ENCODE measurements around the gene LAIR2.

Gene LAIR2, protein sequence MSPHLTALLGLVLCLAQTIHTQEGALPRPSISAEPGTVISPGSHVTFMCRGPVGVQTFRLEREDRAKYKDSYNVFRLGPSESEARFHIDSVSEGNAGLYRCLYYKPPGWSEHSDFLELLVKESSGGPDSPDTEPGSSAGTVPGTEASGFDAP

DNA sequence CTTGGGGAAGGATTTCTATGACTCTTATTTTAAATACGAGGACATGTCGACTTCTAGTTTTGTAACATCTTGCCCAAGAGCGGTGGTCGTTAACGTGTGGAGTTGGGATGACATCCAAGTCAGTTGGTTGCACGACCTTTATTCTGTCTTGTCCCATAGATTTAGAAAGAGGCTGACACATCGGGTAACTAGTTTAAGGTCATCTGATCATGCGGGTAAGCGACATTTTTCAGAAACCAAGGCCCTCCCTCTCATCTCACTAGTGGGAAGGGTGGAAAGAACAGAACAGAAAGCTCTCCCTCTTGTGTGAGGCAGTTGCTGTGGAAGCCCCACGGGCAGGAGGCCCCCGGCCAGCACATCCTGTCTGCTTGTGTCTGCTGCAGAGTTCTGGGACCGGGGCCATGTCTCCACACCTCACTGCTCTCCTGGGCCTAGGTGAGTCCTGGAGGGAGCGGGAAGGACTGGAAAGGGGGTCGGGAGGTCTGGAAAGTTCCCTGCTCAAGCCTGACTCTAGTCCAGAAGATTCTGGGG is at the start of gene LAIR2:
Gene LAIR2, plus strand, starts transcription at position 314 of the 531 bp plus-strand sequence. Its CDS starts 88 bp downstream, at position 402.
- ATAC-seq (peak; percentile 66), DNase-seq (no peak)

DNA sequence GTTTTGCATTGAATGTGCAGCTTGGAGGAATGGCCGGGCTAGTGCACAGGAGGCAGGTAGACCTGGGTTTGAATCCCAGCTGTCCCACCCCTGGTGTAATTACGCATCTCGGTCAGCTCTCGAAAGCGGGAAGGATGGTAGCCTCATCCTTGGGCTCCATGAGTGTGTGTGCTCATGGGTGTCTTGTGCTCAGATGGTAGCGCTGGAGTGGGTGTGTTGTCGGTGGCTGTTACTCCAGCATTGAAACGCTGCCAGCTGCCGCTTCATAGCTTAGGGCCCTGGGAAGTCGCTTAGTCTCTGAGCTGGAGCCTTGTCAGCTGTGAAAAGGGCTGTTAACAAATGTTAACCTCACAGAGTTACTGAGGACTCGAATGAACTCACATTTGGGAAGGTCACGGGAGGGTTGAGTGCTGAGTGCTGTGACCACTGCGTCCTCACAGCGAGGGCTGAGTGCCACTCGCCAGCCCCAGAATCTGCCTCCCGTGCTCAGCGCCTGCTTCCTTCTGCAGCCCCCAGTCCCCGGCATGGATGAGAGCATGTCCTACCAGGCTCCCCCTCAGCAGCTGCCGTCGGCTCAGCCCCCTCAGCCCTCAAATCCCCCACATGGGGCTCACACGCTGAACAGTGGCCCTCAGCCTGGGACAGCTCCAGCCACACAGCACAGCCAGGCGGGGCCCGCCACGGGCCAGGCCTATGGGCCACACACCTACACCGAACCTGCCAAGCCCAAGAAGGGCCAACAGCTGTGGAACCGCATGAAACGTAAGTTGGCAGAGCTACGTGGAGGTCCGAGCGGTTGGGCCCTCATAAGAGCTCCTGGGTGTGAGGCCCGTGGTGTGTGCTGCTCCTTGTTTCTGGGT is 48.5 kb upstream of the LAIR2 start:
- no peak for ATAC-seq
- no peak for DNase-seq

DNA sequence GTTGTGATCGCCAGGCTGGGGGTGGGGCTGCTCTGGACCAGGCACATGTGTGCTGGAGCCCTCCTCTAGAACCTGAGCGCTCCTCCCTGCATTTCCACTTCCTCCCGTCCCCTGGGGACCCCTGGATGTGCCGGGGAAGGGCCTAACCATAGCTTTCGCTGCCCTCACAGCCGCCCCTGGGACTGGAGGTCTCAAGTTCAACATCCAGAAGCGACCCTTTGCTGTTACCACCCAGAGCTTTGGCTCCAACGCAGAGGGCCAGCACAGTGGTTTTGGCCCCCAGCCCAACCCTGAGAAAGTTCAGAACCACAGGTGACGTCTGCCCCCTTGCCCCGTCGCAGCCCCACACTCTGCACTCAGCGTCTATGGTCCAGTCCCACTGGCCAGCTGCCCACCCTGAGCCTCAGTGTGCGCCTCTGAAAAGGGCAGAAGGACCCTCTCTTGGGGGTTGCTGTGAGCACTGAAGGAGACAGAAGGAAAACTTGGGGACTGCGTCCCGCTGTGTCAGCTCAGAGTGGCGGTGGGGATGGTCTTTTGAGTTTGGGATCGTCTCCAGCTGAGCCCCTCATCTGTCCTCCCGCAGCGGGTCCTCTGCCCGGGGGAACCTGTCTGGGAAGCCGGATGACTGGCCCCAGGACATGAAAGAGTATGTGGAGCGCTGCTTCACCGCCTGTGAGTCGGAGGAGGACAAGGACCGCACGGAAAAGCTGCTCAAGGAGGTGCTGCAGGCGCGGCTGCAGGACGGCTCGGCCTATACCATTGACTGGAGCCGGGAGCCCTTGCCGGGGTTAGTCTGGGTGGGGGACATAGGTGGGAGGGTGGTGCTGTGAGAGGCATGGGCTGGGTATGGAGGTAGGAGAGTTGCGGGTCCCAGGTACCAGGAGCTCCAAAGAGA is 47.6 kb upstream of the LAIR2 start:
- DNase-seq: no peak
- ATAC-seq: no peak

DNA sequence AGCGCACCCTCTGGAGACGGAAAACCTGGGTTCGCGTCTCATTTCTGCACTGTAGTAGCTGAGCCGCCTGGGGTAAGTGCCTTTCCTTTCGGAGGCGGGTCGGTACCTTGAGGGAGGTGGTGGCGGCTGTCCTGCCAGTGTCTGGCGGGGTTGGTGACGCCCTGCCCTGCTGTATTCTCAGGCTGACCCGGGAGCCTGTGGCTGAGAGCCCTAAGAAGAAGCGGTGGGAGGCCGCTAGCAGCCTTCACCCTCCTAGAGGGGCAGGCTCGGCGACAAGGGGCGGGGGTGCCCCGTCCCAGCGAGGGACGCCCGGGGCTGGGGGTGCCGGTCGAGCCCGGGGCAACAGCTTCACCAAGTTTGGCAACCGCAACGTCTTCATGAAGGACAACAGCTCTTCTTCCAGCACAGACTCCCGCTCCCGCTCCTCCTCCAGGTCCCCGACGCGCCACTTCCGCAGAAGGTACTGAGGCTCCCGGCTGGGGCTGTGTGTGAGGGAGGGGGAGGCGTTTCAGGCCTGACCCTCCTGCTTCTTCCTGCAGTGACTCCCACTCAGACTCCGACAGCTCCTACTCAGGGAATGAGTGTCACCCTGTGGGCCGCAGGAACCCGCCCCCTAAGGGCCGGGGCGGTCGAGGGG is 46.7 kb upstream of the LAIR2 start:
- ATAC-seq (no peak), DNase-seq (no peak)

DNA sequence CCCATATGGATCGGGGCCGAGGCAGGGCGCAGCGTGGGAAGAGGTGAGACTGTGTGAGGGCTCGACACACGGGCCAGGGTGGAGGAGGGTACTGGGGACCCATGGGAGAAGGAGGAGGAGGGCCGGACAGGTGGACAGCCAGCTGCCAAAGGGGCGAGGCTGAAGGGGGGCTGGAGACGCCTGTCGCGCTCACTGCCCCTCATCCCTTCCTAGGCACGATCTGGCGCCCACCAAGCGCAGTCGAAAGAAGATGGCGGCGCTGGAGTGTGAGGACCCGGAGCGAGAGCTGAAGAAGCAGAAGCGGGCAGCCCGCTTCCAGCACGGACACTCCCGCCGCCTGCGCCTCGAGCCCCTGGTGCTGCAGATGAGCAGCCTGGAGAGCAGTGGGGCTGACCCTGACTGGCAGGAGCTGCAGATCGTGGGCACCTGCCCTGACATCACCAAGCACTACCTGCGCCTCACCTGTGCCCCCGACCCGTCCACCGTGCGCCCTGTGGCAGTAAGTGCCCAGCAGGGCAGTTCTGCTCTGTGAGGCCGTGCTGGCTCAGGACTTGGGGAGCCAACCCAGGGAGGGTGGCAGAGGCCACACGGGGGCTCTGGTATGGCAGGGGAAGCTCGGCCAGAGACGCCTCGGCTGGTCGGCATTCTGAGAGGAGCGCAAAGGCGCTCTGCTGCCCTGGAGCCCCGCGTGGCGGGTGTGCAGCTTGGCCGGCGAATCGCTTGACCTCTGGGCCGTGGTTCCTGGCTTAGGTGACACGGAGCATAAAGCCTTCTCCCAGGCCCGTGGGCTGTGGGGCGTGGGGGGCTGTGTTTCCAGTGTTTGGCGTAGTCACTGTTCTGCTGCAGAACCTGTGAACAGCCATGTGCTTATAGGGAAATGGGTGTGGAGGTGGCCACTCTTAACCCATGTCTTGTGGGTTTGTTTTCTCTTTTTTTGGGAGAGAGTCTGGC is 45.9 kb upstream of the LAIR2 start:
- DNase-seq (no peak), ATAC-seq (no peak)

DNA sequence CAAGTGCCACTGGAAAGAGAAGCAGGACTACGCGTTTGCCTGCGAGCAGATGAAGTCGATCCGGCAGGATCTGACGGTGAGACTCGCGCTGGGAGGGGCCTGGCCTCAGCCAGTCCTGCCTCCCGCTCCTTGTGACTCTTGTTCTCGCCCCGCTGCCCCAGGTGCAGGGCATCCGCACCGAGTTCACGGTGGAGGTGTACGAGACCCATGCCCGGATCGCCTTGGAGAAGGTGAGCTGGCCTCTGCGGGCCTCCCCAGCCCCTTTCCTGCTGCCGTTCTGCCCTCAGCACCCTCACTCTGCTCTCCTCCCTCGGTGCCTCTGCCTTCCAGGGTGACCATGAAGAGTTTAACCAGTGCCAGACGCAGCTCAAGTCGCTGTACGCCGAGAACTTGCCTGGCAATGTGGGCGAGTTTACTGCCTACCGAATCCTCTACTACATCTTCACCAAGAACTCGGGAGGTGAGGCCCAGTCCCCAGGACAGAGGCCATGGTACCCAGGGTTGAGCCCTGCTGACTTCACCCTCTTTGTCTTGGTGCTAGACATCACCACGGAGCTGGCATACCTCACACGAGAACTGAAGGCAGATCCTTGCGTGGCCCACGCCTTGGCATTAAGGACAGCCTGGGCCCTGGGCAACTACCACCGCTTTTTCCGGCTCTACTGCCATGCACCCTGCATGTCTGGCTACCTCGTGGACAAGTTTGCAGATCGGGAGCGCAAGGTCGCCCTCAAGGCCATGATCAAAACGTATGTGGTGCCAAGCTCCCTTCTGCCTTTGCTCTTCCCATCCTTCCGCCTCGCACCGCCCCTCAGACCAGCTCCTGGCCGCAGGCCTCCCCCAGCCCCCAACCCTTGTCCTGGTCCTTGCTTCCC is 44.6 kb upstream of the LAIR2 start:
- ATAC-seq (no peak), DNase-seq (no peak)

DNA sequence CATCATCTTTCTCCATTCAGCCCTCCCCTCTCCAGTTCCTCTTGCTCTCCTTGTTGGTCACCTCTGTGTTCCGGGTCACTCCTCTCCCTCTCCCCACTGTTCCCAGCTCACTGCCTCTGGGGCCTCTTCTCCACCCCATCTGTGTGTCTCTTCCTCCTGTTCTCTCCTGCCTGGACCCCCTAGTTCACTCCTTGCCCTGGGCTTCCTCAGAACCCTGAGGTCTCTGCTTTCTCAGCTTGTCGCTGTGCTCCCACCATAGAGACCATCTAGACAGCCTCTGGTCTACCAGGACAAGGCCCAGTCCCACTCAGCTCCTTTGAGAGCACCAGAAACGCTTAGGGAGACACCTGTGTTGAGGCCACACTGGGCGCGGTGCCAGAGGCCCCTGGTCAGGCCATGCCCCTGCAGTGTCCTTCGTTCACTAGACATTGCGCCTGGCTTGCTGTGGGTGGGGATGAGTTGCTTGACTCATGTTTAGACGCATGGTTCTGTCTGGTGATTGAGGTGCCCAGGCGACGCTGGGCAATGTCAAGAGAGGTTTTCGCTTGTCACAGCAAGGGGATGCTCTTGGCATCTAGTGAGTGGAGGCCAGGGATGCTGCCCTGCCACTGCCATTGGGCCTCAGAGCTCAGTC is 43.9 kb upstream of the LAIR2 start:
- DNase-seq (no peak), ATAC-seq (no peak)

DNA sequence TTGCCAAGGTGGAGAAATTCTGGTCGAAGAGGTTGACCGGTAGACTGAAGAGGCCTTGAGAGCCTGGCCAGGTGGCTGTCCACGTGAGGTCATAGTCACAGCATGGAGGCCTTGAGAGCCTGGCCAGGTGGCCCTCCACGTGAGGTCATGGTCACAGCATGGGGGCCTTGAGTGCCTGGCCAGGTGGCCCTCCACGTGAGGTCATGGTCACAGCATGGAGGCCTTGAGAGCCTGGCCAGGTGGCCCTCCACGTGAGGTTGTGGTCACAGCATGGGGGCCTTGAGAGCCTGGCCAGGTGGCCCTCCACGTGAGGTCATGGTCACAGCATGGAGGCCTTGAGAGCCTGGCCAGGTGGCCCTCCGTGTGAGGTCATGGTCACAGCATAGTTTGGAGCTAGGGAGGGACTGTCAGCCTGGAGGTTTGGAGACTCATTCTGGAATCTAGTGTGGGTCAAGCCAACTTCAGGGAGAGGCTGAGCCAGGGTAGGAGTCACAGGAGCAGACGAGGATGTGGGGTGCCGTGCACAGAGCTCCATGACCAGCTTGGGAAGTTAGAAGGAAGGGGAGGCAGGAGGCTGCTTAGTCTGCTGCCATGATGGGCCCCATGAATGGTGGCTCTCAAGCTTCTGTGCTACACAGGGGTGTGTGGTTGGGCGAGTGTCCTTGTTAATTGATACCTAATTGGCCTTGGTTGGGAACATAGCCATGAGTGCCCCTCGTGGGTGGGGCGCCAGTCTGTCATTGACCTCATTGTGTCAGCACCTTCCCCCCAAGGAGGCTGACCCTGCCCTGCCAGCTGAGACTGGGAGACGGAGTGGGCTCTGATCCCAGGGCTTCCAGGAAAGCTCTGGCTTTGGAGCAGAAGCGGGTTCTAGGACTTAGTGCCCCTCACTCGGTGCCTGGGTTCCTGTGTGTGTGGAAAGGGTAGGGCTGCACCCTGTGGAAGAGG is 43.1 kb upstream of the LAIR2 start:
- ATAC-seq (no peak), DNase-seq (no peak)

DNA sequence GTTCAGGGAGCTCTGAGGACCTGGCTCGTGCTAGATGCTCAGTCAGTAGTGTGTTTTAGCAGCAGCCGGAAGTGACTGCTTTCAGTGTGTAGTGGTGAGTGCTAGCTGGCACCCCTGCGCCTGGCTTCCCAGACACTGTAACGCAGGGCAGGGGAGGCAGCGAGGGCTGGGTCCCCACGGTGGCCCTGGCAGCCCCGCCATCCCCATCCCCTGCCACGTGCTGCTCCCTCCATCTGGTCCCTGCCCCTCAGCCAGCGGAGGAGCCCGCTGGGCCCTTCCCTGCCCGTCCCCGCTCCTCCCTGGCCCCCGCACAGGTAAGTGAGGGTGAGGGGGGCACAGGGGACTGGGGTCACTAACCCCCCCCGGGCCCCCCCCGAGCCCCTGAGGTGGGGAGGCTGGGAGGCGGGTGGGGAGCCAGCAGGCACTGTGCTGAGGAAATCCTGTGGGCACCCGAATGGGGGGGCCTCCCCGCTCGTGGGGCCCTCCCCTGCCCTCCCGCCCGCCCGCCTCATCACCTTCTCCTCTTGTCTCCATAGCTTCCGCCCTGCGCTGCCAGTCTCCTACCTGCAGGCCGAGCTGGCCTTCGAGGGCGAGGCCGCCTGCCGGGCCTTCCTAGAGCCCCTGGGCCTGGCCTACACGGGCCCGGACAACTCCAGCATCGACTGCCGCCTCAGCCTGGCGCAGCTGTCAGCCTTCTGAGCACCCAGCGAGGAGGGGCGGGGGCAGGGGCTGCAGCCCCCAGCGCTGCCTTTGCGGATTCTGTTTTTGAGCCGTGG is 42.2 kb upstream of the LAIR2 start:
- ATAC-seq (no peak), DNase-seq (no peak)

DNA sequence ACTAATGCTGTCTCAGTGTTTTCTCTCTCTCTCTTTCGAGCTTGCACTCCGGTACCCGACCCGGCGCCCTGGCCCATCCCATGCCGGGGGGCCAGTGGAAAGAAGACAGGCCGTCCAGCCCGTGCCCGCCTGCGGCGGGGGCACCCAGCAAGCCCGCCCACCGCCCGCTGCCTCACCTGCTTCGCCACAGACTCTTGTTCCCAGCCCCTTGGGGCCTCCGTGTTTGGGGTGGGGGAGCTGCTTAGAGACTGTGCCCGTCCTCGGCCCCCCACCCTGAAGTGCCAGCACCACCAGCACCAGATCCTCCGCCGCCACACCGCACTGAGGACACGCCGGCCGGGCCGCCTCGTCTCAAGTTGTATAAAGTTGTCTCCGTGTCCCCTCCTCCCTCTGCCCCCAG is 41.4 kb upstream of the LAIR2 start:
- DNase-seq (no peak), ATAC-seq (no peak)

DNA sequence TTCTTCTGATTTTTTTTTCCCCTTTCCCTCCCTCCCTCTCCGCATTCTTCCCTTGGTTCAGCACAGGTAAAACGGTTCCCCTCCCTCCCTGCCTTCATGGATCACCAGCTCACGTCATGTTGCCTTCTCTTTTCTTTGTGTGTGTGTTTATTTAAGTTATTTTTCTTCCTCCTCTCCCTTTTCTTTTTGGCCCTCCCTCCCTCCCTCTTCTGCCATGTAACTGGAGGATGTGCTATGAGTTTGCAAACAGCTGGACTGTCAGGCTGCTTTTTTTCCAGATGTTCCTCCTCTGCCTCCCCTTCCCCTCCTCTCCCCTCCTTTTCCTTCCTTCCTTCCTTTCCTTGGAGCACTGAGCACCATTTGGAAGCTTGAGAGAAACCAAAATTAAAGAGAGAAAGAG is 41.0 kb upstream of the LAIR2 start:
- no peak for ATAC-seq
- no peak for DNase-seq

DNA sequence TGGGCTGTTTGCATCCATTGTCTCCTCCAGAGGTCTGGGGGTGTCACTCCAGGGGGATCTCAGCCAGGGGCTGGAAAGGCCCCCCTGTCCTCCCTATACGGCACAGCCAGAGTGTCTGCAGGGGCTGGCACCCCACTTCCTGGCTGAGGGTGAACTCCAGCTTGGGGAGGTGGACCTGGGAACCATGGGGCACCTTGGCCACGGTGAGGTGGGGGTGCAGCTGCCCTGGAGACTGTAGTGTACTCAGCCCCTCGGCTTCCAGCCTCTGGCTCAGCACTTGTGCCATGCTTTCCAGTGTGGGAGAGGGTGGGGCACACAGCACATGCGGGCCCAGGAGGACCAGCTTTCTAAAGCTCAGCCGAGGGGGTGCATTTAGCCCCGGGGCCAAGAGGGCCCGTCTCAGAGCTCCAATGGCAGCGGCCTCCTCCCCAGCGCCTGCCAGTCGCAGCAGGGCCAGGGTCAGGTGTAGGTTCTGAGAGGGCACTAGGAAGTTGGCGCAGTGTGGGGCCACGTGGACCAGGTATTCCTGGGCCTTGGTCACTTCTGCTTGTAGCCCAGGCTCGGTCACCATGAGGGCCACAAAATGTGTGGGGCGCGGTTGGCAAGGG is 40.5 kb upstream of the LAIR2 start:
- DNase-seq (no peak), ATAC-seq (no peak)

DNA sequence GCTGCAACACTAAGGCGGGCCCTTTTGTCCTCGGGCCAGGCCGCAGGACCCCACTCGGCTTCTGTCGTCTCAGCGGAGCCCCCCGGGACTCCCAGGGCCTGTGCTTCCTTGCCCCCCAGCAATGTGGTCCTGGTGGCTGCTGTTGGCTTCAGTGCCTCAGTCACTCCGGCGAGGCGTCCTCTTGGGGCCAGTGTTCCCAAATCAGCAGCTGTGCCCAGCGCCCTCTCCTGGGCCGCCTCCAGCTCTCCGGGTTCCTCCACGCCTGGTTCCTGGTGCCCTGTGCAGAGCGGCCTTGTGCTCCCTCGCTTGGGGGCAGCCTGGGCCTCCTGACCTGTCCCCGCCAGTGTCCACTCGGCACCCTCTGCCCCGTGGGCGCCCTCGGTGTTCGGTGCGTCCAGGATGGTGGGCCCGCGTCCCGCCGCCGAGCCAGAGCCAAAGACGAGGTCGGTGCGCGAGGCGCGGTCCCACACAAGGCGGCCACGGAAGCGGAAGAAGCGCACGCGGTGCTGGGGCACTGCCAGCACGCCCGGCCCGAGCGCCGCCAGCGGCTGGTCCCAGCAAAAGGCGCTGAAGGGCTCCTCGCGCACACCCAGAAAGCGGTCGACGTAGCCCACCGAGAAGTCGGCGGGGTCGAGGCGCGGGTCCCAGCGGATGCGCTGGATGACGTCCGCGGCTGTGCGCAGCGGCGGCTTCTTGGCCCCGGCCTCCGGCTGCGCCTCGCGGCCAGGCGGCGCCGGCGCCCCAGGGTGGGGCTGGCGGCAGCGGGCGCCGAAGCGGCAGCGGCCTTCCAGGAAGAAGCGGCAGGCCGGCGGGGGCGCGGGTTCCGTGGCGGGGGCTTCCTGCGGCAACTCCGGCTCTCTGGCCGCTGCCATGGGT is 39.7 kb upstream of the LAIR2 start:
- ATAC-seq (peak; percentile 17), DNase-seq (peak; percentile 73)

DNA sequence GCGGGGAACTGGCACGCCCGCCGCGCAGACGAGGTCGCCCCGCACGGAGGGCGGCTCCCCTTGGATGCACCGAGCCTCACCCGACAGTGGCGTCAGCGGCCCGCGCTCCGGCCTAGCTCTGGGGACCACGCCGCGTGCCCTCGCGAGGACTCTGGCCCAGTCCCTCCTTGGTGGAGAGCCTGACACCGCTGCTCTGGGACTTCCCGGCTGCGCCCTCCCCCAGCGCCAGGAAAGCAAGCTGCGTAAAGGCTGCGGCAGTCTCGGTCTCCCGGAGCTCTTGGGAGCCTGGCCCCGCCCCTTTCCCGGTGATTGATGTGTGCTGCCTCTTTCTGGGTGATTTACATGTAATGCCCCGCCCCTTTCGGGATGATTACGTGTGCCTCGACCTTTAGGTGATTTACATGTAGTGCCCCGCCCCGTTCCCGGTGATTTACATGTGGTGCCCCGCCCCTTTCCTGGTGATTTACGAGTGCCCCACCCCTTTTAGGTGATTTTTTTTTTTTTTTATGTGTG is 39.0 kb upstream of the LAIR2 start, which contains the start of gene LENG9:
Gene LENG9, minus strand, starts transcription at position 248 of the 513 bp plus-strand sequence. CDS start 252 bp downstream, outside the sequence.
- ATAC-seq (peak; percentile 66), DNase-seq (peak; percentile 98)

DNA sequence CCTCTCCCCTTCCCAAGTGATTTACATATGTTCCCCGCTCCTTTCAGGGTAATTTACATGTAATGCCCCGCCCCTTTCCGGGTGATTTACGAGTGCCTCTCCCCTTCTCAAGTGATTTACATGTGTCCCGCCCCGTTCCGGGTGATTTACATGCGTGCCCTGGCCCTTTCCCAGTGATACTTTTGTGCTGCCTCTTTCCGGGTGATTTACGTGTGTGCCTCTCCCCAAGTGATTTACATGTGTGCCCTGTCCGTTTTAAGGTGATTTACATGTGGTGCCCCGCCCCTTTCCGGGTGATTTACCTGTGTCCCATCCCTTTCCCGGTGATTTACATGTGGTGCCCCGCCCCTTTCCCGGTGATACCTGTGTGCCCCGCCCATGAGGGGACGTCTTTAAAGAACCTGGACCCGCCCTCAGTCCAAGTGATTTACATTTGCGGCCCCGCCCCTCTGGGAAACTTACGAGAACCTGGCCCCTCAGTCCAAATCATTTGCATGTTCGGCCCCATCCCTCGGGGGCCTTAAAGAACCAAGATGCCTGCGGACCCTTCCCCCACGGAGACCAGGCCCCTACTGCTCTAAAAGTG is 38.5 kb upstream of the LAIR2 start:
- DNase-seq (peak; percentile 90), ATAC-seq (peak; percentile 55)

All from stimulated activated naive CD8-positive, alpha-beta T cell treated with anti-CD3 and anti-CD28 coated beads, Interleukin-15, Interleukin-2, amounts not matched to agents 100 U/mL and 50 U/mL, for 24 hours (primary cell).